Smooth muscle cell (in vitro differentiated cells): ENCODE data around the gene SLC24A3. TPM values are rescaled to one million over a fixed set of nuclear protein-coding genes. Genes with fewer than 3 reads are reported as not detected.
A peak's percentile ranks its signal among the peaks of the same experiment; 100 is the strongest.

ENCODE experiments used
- DNase-seq: peaks from one replicate; lab custom pipeline; 2025; ENCODE audit not compliant: unreplicated experiment; lab: John Stamatoyannopoulos, UW
- H2AFZ ChIP-seq: fragments of 200-600 bp; sonication (generic); 2 replicates; pipeline ENCODE4 v1.6.0; 2016; ENCODE audit warnings: antibody characterized with exemption, low read depth, mild to moderate bottlenecking
- H3F3A ChIP-seq: fragments of 200-600 bp; sonication (generic); 2 replicates; pipeline ENCODE4 v1.6.0; 2017; ENCODE audit warnings: antibody characterized with exemption, low read depth
- H3K27ac ChIP-seq: fragments of 200-600 bp; sonication (generic); 2 replicates; pipeline ENCODE4 v1.5.1; 2016; ENCODE audit warnings: low read depth, mild to moderate bottlenecking
- H3K27me3 ChIP-seq: fragments of 200-600 bp; sonication (generic); 2 replicates; pipeline ENCODE4 v1.6.1; 2016; ENCODE audit warnings: low read depth, mild to moderate bottlenecking
- H3K36me3 ChIP-seq: fragments of 200-600 bp; sonication (generic); 2 replicates; pipeline ENCODE4 v1.5.1; 2016; ENCODE audit warnings: low read depth
- H3K4me1 ChIP-seq: fragments of 200-600 bp; sonication (generic); 2 replicates; pipeline ENCODE4 v1.5.1; 2016; ENCODE audit warnings: low read depth
- H3K4me2 ChIP-seq: fragments of 200-600 bp; sonication (generic); 2 replicates; pipeline ENCODE4 v1.6.0; 2016; ENCODE audit warnings: mild to moderate bottlenecking
- H3K4me3 ChIP-seq: fragments of 200-600 bp; sonication (generic); 2 replicates; pipeline ENCODE4 v1.5.1; 2016; ENCODE audit warnings: mild to moderate bottlenecking
- H3K79me2 ChIP-seq: fragments of 200-600 bp; sonication (generic); 2 replicates; pipeline ENCODE4 v1.6.0; 2016; ENCODE audit warnings: low read depth, mild to moderate bottlenecking
- H3K9ac ChIP-seq: fragments of 200-600 bp; sonication (generic); 2 replicates; pipeline ENCODE4 v1.6.0; 2016; ENCODE audit warnings: low read depth
- H3K9me3 ChIP-seq: fragments of 200-600 bp; sonication (generic); replicated peaks from 2 replicates; pipeline ENCODE4 v1.5.1; 2016; ENCODE audit warnings: low read depth
- H4K20me1 ChIP-seq: fragments of 200-600 bp; sonication (generic); 2 replicates; pipeline ENCODE4 v1.6.0; 2016; ENCODE audit warnings: low read depth
- WGBS: methylation state at CpG from one replicate; pipeline ENCODE4 v1.1.7; 2016; ENCODE audit warnings: low lambda C conversion rate; 5-methylcytosine and 5-hydroxymethylcytosine counted together
- polyA plus RNA-seq: library from polyadenylated mRNA; unstranded; fragments of >200 nt; fragmentation: Nextera tagmentation; extraction: Ambion mirVana; gene quantifications from 2 replicates; pipeline ENCODE4 v1.2.1, GENCODE V29; 2016
- total RNA-seq: library from RNA; depleted of rRNA; stranded (reverse); fragments of >200 nt; gene quantifications from 2 replicates; pipeline ENCODE4 v1.2.3, GENCODE V29; 2014
- TF ChIP-seq, protein P1 (sequence below): fragments of 200-600 bp; sonication (generic); IDR thresholded peaks from 2 replicates; pipeline ENCODE4 v1.5.1; 2017; ENCODE audit warnings: borderline replicate concordance, mild to moderate bottlenecking, antibody characterized with exemption; ENCODE audit not compliant: insufficient read depth, poor library complexity, severe bottlenecking

Gene SLC24A3
- total and polyA plus RNA-seq, 2 experiments from 2014 or later = 2.5 to 3.2 TPM

DNA sequence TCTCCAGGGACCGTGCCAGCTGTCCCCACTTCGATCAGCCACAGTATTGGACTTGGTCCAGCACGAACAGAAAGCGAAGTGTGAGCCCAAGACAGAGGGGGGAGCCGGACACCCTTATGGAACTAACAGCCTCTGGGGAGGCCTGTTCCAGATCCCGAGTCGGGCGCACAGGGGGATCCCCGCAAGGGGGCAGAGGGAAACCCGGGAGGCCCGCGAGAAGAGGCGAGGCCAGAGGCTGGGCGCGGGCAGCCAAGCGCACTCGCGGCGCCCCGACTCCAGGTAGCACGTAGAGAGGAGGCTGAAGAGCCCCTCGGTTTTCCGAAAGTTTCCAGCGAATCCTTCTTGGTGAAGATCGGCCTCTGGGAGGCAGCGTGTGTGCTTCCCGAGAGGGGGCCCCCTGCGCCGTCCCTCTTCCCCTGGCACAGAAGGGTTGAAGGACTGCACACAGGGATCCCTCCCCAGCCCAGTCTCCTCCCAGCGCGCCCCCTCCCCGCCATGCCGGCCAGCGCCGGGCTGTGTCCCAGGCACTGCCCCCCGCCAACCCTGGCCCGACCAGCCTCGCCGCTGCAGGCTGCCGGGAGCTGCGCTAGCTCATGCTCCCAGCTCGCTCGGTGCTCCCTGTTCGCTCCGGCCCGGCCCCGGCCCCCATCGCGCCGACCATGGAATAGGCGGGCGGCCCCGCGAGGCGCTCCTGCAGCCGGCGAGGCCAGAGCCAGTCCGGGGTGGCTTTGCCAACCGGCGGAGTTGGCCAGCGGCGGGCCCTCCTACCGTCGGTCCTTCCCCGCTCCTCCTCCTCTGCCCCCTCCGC lies 577 bp upstream of the SLC24A3 start:
- peak overlapping the region; percentile 86 for H3K4me2 ChIP-seq
- no peaks in the 10 kb centered on the region for H4K20me1 ChIP-seq
- H3K27ac ChIP-seq = no peak overlapping the region
- no peak overlapping the region for H3K9ac ChIP-seq
- no peaks in the 10 kb centered on the region for H3K36me3 ChIP-seq
- TF ChIP-seq, protein P1, sequence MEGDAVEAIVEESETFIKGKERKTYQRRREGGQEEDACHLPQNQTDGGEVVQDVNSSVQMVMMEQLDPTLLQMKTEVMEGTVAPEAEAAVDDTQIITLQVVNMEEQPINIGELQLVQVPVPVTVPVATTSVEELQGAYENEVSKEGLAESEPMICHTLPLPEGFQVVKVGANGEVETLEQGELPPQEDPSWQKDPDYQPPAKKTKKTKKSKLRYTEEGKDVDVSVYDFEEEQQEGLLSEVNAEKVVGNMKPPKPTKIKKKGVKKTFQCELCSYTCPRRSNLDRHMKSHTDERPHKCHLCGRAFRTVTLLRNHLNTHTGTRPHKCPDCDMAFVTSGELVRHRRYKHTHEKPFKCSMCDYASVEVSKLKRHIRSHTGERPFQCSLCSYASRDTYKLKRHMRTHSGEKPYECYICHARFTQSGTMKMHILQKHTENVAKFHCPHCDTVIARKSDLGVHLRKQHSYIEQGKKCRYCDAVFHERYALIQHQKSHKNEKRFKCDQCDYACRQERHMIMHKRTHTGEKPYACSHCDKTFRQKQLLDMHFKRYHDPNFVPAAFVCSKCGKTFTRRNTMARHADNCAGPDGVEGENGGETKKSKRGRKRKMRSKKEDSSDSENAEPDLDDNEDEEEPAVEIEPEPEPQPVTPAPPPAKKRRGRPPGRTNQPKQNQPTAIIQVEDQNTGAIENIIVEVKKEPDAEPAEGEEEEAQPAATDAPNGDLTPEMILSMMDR = no peak
- peaks cover 7% of the 10 kb centered on the region for H3K27me3 ChIP-seq
- WGBS = 8% methylated on average over 61 of the region's 66 CpGs
- no peak for DNase-seq
- H3K79me2 ChIP-seq = no peaks in the 10 kb centered on the region
- no peaks in the 10 kb centered on the region for H3K4me1 ChIP-seq
- H3K9me3 ChIP-seq = no peaks in the 10 kb centered on the region
- H2AFZ ChIP-seq = peak overlapping the region; percentile 68
- H3F3A ChIP-seq = no peaks in the 10 kb centered on the region
- H3K4me3 ChIP-seq = peak overlapping the region; percentile 55

DNA sequence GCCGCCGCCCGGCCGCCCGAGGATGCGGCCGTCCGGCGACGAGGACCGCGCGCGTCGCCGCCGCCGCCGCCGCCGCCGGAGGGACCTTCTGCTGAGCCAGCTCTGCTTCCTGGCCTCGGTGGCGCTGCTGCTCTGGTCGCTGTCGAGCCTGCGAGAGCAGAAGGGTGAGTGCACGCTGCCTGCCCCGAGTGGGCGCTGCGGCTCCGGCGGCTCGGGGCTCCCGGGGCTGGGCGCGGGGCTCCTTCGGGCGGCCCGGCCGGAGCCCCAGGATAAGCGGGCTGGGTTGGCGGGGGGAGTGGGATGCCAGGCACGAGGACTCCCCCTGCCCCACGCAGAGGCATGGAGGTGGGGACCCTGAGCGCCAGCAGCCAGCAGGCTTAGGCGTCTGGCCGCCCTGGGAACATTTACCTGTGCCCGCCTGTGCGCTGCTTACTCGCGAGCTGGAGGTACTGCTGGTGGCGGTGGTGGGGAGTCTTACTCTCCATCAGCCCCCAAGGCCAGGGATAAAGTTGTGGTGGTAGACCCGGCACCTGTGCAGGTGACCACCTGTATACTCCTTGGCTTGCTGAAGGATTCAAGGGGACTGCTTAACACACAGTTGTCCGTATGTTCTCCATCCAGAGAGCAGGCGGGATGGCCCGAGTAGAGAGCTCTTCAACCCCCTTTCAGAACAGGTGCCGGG lies 520 bp downstream of the SLC24A3 start:
- no peaks in the 10 kb centered on the region for H3K4me1 ChIP-seq
- H3F3A ChIP-seq = no peaks in the 10 kb centered on the region
- peaks cover 7% of the 10 kb centered on the region for H3K27me3 ChIP-seq
- WGBS = 10% methylated on average over 35 of the region's 58 CpGs
- H4K20me1 ChIP-seq = no peaks in the 10 kb centered on the region
- peak overlapping the region; percentile 71 for H2AFZ ChIP-seq
- no peaks in the 10 kb centered on the region for H3K36me3 ChIP-seq
- DNase-seq = no peak
- H3K27ac ChIP-seq = no peak overlapping the region
- H3K79me2 ChIP-seq = no peaks in the 10 kb centered on the region
- peak overlapping the region; percentile 55 for H3K4me3 ChIP-seq
- no peaks in the 10 kb centered on the region for H3K9me3 ChIP-seq
- H3K9ac ChIP-seq = no peak overlapping the region
- H3K4me2 ChIP-seq = peak overlapping the region; percentile 88
- TF ChIP-seq, protein P1 = peak; percentile 26

DNA sequence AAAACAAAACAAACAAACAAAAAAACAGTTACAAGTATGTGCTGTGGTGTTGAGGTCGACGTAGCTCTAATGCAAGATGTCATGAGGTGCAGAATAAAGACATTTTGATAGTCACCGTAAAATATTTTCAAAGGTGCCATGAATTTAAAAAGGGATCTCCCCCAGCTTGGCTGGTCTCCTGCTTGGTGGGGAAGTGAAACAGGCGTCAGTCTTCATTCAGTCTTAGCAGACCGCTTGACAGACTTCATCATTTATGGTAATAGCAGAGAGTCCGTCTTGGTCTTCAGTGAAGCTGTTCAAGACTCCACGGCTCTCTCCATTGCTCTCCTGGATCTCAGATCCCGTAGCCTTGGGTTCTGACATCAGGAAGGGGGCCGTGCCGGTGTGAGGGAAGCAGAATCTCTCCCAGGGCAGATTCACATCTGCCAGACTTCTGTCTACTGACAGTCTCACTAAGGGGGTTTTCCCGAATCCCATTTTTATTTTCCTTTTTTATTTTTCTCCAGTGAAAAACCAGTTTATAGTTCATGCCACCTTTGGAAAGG lies 1.6 kb downstream of the SLC24A3 start:
- DNase-seq = no peak
- peaks cover 7% of the 10 kb centered on the region for H3K27me3 ChIP-seq

More for the DNA sequence above, 1.6 kb downstream of the SLC24A3 start:
- H3K4me3 ChIP-seq = no peak overlapping the region
- H3K9me3 ChIP-seq = no peaks in the 10 kb centered on the region
- no peaks in the 10 kb centered on the region for H3K36me3 ChIP-seq
- no peak overlapping the region for H3K27ac ChIP-seq
- TF ChIP-seq, protein P1 = no peak
- H3K79me2 ChIP-seq = no peaks in the 10 kb centered on the region
- no peaks in the 10 kb centered on the region for H3F3A ChIP-seq
- H3K4me1 ChIP-seq = no peaks in the 10 kb centered on the region
- no peak overlapping the region for H2AFZ ChIP-seq
- no peaks in the 10 kb centered on the region for H4K20me1 ChIP-seq
- H3K4me2 ChIP-seq = peak overlapping the region; percentile 88
- H3K9ac ChIP-seq = no peak overlapping the region
- WGBS = 87% methylated on average over 11 of the region's 11 CpGs
